A673 (cell line): ENCODE results near the gene RIBC1.

Experiments used
- EZH2 ChIP-seq: fragments of 200-600 bp; sonication (generic); IDR thresholded peaks from 2 replicates; pipeline ENCODE4 v1.6.1; 2017; ENCODE audit warnings: borderline replicate concordance, low read depth, mild to moderate bottlenecking, mixed read lengths, antibody characterized with exemption, low read length; ENCODE audit not compliant: poor library complexity, severe bottlenecking
- TF ChIP-seq, protein P1 (sequence below): fragments of 300-800, 200-600 bp; sonication (generic); conservative IDR thresholded peaks from 2 replicates; pipeline ENCODE4 v1.5.1; 2017; ENCODE audit warnings: low read depth, mild to moderate bottlenecking, antibody characterized with exemption, low read length, moderate library complexity, mixed read lengths

GRCh38 chrX:53440101-53440500, 17.4 kb downstream of the RIBC1 start:
- TF ChIP-seq, protein P1, sequence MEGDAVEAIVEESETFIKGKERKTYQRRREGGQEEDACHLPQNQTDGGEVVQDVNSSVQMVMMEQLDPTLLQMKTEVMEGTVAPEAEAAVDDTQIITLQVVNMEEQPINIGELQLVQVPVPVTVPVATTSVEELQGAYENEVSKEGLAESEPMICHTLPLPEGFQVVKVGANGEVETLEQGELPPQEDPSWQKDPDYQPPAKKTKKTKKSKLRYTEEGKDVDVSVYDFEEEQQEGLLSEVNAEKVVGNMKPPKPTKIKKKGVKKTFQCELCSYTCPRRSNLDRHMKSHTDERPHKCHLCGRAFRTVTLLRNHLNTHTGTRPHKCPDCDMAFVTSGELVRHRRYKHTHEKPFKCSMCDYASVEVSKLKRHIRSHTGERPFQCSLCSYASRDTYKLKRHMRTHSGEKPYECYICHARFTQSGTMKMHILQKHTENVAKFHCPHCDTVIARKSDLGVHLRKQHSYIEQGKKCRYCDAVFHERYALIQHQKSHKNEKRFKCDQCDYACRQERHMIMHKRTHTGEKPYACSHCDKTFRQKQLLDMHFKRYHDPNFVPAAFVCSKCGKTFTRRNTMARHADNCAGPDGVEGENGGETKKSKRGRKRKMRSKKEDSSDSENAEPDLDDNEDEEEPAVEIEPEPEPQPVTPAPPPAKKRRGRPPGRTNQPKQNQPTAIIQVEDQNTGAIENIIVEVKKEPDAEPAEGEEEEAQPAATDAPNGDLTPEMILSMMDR, result no peak
- no peak for TF ChIP-seq EZH2
